Body of pancreas (tissue), 4 donors: ENCODE results near the gene BABAM2. TPM values are rescaled to one million over a fixed set of nuclear protein-coding genes. Genes with fewer than 3 reads are reported as not detected.

Source experiments
- ATAC-seq: fragments of 150-250 bp; one replicate; pipeline ENCODE4 v1.9.1; 2016
- DNase-seq, 4 donors: peaks; one replicate each; pipeline ENCODE4 v3.0.0-alpha.2; 2019
- H3K27ac ChIP-seq, 4 donors: fragments of 200-600 bp; sonication (generic); 1 replicate in 3 of 4; 2 replicates in 1 of 4; pipeline versions ENCODE4 v1.5.1 to v1.6.1; 2016 to 2019; ENCODE audit warnings: mild to moderate bottlenecking in 1 of 4, mixed read lengths in 1 of 4, moderate library complexity in 1 of 4
- H3K27me3 ChIP-seq, 2 donors: fragments of 200-600 bp; sonication (generic); one replicate each; pipeline ENCODE4 v1.6.0; 2016; ENCODE audit warnings: mild to moderate bottlenecking in 1 of 2
- H3K36me3 ChIP-seq, 2 donors: fragments of 200-600 bp; sonication (generic); replicated peaks in 1 of 2; 2 replicates each; pipeline ENCODE4 v1.5.1; 2016; ENCODE audit warnings: low read depth in 2 of 2; ENCODE audit not compliant: insufficient read depth in 1 of 2
- H3K4me1 ChIP-seq: fragments of 200-600 bp; sonication (generic); one replicate; pipeline ENCODE4 v1.6.0; 2016
- H3K4me3 ChIP-seq, 2 donors: fragments of 200-600 bp; sonication (generic); 1 replicate in 1 of 2; 2 replicates in 1 of 2; pipeline ENCODE4 v1.5.1; 2016 to 2019
- H3K9me3 ChIP-seq, 3 donors: fragments of 200-600 bp; sonication (generic); 1 replicate in 2 of 3; 2 replicates in 1 of 3; pipeline ENCODE4 v1.5.1; 2016
- CTCF ChIP-seq, 7 experiments: fragments of 450-650 bp in 4 of 7; fragments of 200-600 bp in 3 of 7; sonication (generic) in 3 of 7; IDR thresholded peaks; one replicate each; pipeline ENCODE4 v1.5.1; 2016 to 2019; ENCODE audit warnings: antibody characterized with exemption in 7 of 7
- POLR2A ChIP-seq, 3 donors: fragments of 450-650 bp; IDR thresholded peaks; one replicate each; pipeline ENCODE4 v1.6.1; 2016; ENCODE audit warnings: antibody characterized with exemption in 3 of 3, mild to moderate bottlenecking in 2 of 3
- WGBS, 2 donors: methylation state at CpG; one replicate each; pipeline ENCODE4 v1.1.5; 2017; 5-methylcytosine and 5-hydroxymethylcytosine counted together
- intact Hi-C: fragments of 100-400 bp; cut with DNase I; formaldehyde crosslinking; loops from one replicate; pipeline ENCODE4 v1.15.1; 2023
- total RNA-seq, 2 donors: library from RNA; depleted of rRNA; stranded (reverse); fragments of >200 nt; gene quantifications; one replicate each; pipeline ENCODE4 v1.1.0, GENCODE V29; 2016

The BABAM2 gene
- total RNA-seq, 2 donors from 2014 or later: 20.5 to 22.4 TPM

- TF ChIP-seq CTCF (IDR thresholded peaks at IDR 0.05) (no peak), POLR2A (IDR thresholded peaks at IDR 0.05) (no peak)
- H3K27ac ChIP-seq: no peak overlapping the region
- H3K36me3 ChIP-seq: no peaks in the 10 kb centered on the region
These were observed 427.5 kb downstream of the BABAM2 start for GRCh38 chr2:28318023-28318422.

GRCh38 chr2:28318462-28319117, 428.1 kb downstream of the BABAM2 start:
- H3K4me1 ChIP-seq: peaks cover 5% of the 10 kb centered on the region
- TF ChIP-seq CTCF (IDR thresholded peaks at IDR 0.05) (no peak), POLR2A (IDR thresholded peaks at IDR 0.05) (no peak)
- H3K27me3 ChIP-seq: no peaks in the 10 kb centered on the region
- no peak for DNase-seq
- no peaks in the 10 kb centered on the region for H3K36me3 ChIP-seq
- intact Hi-C loops: no loop called here
- H3K27ac ChIP-seq: no peak overlapping the region
- no peaks in the 10 kb centered on the region for H3K9me3 ChIP-seq
- H3K4me3 ChIP-seq: no peak overlapping the region
- 72 to 73% methylated on average over 6 of the region's 6 CpGs for WGBS, 2 donors
- no peak for ATAC-seq

More at GRCh38 chr2:28318023-28318422, 427.5 kb downstream of the BABAM2 start:
- H3K4me1 ChIP-seq: peaks cover 5% of the 10 kb centered on the region
- no peak overlapping the region for H3K4me3 ChIP-seq
- H3K27me3 ChIP-seq: no peaks in the 10 kb centered on the region
- ATAC-seq (no peak), DNase-seq (no peak)
- intact Hi-C loops: no loop called here
- no peaks in the 10 kb centered on the region for H3K9me3 ChIP-seq
- 87 to 92% methylated on average over 5 of the region's 5 CpGs for WGBS, 2 donors

- Histone ChIP-seq H3K4me1 (peaks cover 5% of the 10 kb centered on the region), H3K9me3 (no peaks in the 10 kb centered on the region), H3K4me3 (no peak overlapping the region), H3K27ac (no peak overlapping the region), H3K36me3 (no peaks in the 10 kb centered on the region), H3K27me3 (no peaks in the 10 kb centered on the region)
- no peak for DNase-seq
- ATAC-seq: no peak
- intact Hi-C loops: no loop called here
- WGBS, 2 donors: 90 to 95% methylated on average over 10 to 15 of the region's 15 CpGs
- TF ChIP-seq CTCF (IDR thresholded peaks at IDR 0.05): no peak
- TF ChIP-seq POLR2A (IDR thresholded peaks at IDR 0.05): no peak
These were observed 428.8 kb downstream of the BABAM2 start for GRCh38 chr2:28319118-28320008.

GRCh38 chr2:28320009-28320365, 429.5 kb downstream of the BABAM2 start:
- no peaks in the 10 kb centered on the region for H3K36me3 ChIP-seq
- 90 to 93% methylated on average over 6 of the region's 6 CpGs for WGBS, 2 donors
- no peak overlapping the region for H3K27ac ChIP-seq
- intact Hi-C loops: no loop called here
- no peaks in the 10 kb centered on the region for H3K27me3 ChIP-seq
- DNase-seq (no peak), ATAC-seq (no peak)
- no peak overlapping the region for H3K4me3 ChIP-seq
- H3K9me3 ChIP-seq: no peaks in the 10 kb centered on the region
- TF ChIP-seq POLR2A (IDR thresholded peaks at IDR 0.05) (no peak), CTCF (IDR thresholded peaks at IDR 0.05) (no peak)
- H3K4me1 ChIP-seq: peaks cover 5% of the 10 kb centered on the region
